ACC112 (cell line): Measurements from ENCODE around the gene MAMDC2.
"Not testable (repeated sequence)": the region's sequence is repeated elsewhere in the genome, so short reads cannot be mapped to it uniquely, and the experiment has no call there.

Experiments
- H2AFZ ChIP-seq: fragments of 200-600 bp; sonication (generic); one replicate; pipeline ENCODE4 v1.6.0; 2017; ENCODE audit warnings: antibody characterized with exemption, low read length; ENCODE audit not compliant: unreplicated experiment
- H3K27ac ChIP-seq: fragments of 200-600 bp; sonication (generic); 2 replicates; pipeline ENCODE4 v1.5.1; 2014; ENCODE audit warnings: low read depth, mild to moderate bottlenecking, antibody characterized with exemption, low read length, moderate library complexity
- H3K27me3 ChIP-seq: fragments of 200-600 bp; sonication (generic); 2 replicates; pipeline ENCODE4 v1.6.1; 2014; ENCODE audit warnings: mild to moderate bottlenecking, antibody characterized with exemption, low read length, moderate library complexity, mixed read lengths; ENCODE audit not compliant: insufficient read depth
- H3K36me3 ChIP-seq: fragments of 200-600 bp; sonication (generic); 2 replicates; pipeline ENCODE4 v1.6.1; 2016; ENCODE audit warnings: mild to moderate bottlenecking, antibody characterized with exemption, low read length, moderate library complexity, mixed read lengths; ENCODE audit not compliant: insufficient read depth
- H3K4me1 ChIP-seq: fragments of 200-600 bp; sonication (generic); one replicate; pipeline ENCODE4 v1.6.1; 2016; ENCODE audit warnings: low read length, mixed read lengths; ENCODE audit not compliant: insufficient read depth, unreplicated experiment, control insufficient read depth
- H3K4me3 ChIP-seq: fragments of 200-600 bp; sonication (generic); 2 replicates; pipeline ENCODE4 v1.5.1; 2014; ENCODE audit warnings: mild to moderate bottlenecking, low read depth, low read length
- H3K79me2 ChIP-seq: fragments of 200-600 bp; sonication (generic); one replicate; pipeline ENCODE4 v1.6.0; 2016; ENCODE audit warnings: low read length; ENCODE audit not compliant: control insufficient read depth, unreplicated experiment, insufficient read depth

MAMDC2 gene

DNA sequence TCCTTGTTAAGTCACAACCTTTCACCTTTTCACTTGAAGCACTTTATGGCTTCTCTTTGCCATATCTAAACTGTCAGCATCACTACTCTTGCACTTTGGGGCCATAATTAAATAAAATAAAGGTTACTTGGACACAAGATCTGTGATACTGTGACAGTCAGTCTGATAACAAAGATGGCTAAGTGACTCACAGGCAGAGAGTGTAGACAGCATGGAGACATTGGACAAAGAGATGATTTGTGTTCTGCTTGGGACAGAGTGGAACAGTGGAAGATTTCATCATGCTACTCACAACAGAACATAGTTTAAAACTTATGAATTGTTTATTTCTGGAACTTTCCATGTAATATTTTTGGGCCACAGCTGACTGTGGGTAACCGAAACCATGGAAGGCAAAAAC, 133.5 kb downstream of the MAMDC2 start:
- no peak overlapping the region for H3K4me3 ChIP-seq
- no peaks in the 10 kb centered on the region for H3K79me2 ChIP-seq
- no peak overlapping the region for H3K27ac ChIP-seq
- H3K27me3 ChIP-seq = no peaks in the 10 kb centered on the region
- no peak overlapping the region for H2AFZ ChIP-seq
- no peaks in the 10 kb centered on the region for H3K4me1 ChIP-seq
- H3K36me3 ChIP-seq = no peaks in the 10 kb centered on the region

GRCh38 chr9:70192707-70193106, 149.1 kb downstream of the MAMDC2 start:
- no peak overlapping the region for H3K27ac ChIP-seq
- H3K36me3 ChIP-seq = no peaks in the 10 kb centered on the region
- no peaks in the 10 kb centered on the region for H3K79me2 ChIP-seq
- H3K4me3 ChIP-seq = no peak overlapping the region
- no peak overlapping the region for H2AFZ ChIP-seq
- no peaks in the 10 kb centered on the region for H3K4me1 ChIP-seq
- no peaks in the 10 kb centered on the region for H3K27me3 ChIP-seq

DNA sequence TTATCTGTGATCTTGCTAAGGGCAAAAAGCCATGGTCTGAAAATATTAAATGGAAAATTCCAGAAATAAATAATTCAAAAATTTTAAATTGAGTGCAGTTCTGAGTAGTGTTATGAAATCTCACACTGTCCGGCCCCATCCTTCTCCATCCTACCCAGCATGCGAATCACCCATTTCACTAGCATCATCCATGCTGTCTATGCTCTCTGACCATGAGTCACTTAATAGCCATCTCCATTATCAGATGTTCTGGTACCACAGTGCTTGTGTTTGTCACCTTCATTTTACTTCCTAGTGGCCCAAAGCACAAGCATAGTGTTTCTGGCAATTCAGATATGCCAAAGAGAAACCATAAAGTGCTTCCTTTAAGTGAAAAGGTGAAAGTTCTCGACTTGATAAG, 151.8 kb downstream of the MAMDC2 start:
- H3K4me1 ChIP-seq = no peaks in the 10 kb centered on the region
- H3K27ac ChIP-seq = no peak overlapping the region
- no peak overlapping the region for H2AFZ ChIP-seq
- no peaks in the 10 kb centered on the region for H3K27me3 ChIP-seq
- no peaks in the 10 kb centered on the region for H3K79me2 ChIP-seq
- no peaks in the 10 kb centered on the region for H3K36me3 ChIP-seq
- no peak overlapping the region for H3K4me3 ChIP-seq

DNA sequence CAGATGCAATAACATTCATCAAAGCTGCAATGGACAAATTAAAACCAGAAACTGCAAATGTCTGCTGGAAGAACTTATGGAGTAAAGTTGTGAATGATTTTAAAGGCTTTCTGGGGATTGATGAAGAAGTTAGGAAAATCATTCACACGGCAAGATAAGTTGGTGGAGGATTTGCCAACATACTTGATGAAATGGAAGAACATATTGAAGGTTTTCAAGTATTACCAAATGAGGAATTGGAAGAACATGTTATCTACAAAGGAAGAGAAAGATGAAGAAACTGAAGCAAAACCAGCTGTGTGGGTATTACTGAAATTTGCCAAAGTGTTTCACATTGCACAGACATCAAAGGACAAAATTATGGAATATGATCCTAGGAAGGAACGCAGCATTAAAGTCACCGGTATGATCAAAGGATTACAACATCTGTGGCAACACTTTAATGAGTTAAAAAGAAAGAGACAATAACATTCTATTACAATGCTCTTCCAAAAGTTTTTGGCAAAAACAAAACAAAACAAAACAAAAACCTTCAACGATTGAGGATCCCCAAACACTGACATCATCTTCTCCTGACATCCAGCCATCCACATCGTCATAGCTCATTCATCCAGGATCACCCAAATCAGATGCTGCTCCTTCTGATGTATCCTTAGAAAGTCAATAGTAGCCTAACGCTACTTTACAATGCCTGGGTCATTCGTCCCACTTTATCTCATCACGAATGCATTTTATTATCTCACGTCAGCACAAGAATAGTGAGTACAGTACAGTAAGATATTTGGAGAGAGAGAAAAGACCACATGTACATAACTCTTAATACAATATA, 153.8 kb downstream of the MAMDC2 start:
- Histone ChIP-seq H3K79me2 (no peaks in the 10 kb centered on the region), H3K4me3 (no peak overlapping the region), H3K27me3 (no peaks in the 10 kb centered on the region), H3K27ac (no peak overlapping the region), H2AFZ (no peak overlapping the region), H3K4me1 (no peaks in the 10 kb centered on the region), H3K36me3 (no peaks in the 10 kb centered on the region)

GRCh38 chr9:70204743-70205142, 161.1 kb downstream of the MAMDC2 start:
- not testable (repeated sequence) for H2AFZ ChIP-seq, H3K4me3 ChIP-seq, H3K4me1 ChIP-seq, H3K79me2 ChIP-seq, H3K36me3 ChIP-seq, H3K27ac ChIP-seq, H3K27me3 ChIP-seq

- no peak overlapping the region for H2AFZ ChIP-seq
- no peaks in the 10 kb centered on the region for H3K79me2 ChIP-seq
- no peak overlapping the region for H3K27ac ChIP-seq
- no peaks in the 10 kb centered on the region for H3K36me3 ChIP-seq
- no peak overlapping the region for H3K4me3 ChIP-seq
- no peaks in the 10 kb centered on the region for H3K27me3 ChIP-seq
- no peaks in the 10 kb centered on the region for H3K4me1 ChIP-seq
Measured at GRCh38 chr9:70205366-70206020, 161.8 kb downstream of the MAMDC2 start.

DNA sequence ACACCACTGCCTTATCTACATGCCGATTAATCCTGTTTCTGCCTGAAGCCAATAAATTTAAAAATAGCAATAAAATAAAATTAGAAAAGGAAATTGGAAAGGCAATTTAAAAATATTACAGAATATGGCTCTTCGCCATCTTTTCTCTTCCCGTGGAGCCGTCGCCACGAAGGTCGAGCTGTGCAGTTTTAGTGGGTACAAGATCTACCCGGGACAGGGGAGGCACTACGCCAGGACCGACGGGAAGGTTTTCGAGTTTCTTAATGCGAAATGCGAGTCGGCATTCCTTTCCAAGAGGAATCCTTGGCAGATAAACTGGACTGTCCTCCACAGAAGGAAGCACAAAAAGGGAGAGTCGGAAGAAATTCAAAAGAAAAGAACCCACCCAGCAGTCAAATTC, 173.4 kb downstream of the MAMDC2 start:
- peaks cover 25% of the 10 kb centered on the region for H3K36me3 ChIP-seq
- no peaks in the 10 kb centered on the region for H3K79me2 ChIP-seq

GRCh38 chr9:70218767-70219166, 175.1 kb downstream of the MAMDC2 start:
- no peaks in the 10 kb centered on the region for H3K27me3 ChIP-seq
- H3K4me1 ChIP-seq = no peaks in the 10 kb centered on the region
- H2AFZ ChIP-seq = no peak overlapping the region
- no peaks in the 10 kb centered on the region for H3K79me2 ChIP-seq
- peaks cover 13% of the 10 kb centered on the region for H3K36me3 ChIP-seq
- no peak overlapping the region for H3K27ac ChIP-seq
- H3K4me3 ChIP-seq = no peak overlapping the region

More for the DNA sequence above, 173.4 kb downstream of the MAMDC2 start:
- Histone ChIP-seq H3K4me1 (no peaks in the 10 kb centered on the region), H3K27ac (no peak overlapping the region), H3K27me3 (no peaks in the 10 kb centered on the region), H3K4me3 (no peak overlapping the region), H2AFZ (no peak overlapping the region)

DNA sequence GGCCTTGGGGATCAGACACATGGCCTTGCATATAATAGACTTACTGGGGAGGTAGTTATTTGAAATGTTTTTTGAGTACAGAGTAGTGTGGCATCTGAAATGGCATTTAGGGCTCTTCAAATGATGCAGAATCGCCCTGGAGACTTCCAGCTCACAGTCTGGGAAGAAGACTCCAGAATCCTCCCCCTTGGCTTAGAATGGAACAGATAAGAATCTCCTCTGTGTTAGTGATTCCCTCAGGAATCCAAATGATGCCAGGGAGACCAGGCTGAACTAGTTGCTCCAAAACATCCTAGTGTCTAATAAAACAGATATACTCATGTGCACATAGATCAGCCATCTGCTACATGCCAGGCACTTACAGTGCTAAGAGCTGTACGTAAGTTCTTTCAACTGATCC, 176.6 kb downstream of the MAMDC2 start:
- Histone ChIP-seq H3K27ac (no peak overlapping the region), H3K27me3 (no peaks in the 10 kb centered on the region), H3K4me3 (no peak overlapping the region), H2AFZ (no peak overlapping the region), H3K79me2 (no peaks in the 10 kb centered on the region), H3K36me3 (0 out of 2 replicates have a peak, but pooled peaks cover under 1% of the 10 kb centered on the region), H3K4me1 (no peaks in the 10 kb centered on the region)

- no peaks in the 10 kb centered on the region for H3K79me2 ChIP-seq
- H3K36me3 ChIP-seq = no peaks in the 10 kb centered on the region
- H2AFZ ChIP-seq = no peak overlapping the region
- H3K27me3 ChIP-seq = no peaks in the 10 kb centered on the region
- no peaks in the 10 kb centered on the region for H3K4me1 ChIP-seq
- no peak overlapping the region for H3K27ac ChIP-seq
- no peak overlapping the region for H3K4me3 ChIP-seq
Measured at GRCh38 chr9:70222354-70222753, 178.7 kb downstream of the MAMDC2 start.

GRCh38 chr9:70228118-70228517, 184.5 kb downstream of the MAMDC2 start:
- Histone ChIP-seq H2AFZ (no peak overlapping the region), H3K27me3 (no peaks in the 10 kb centered on the region), H3K4me3 (no peak overlapping the region), H3K79me2 (no peaks in the 10 kb centered on the region), H3K36me3 (no peaks in the 10 kb centered on the region), H3K27ac (no peak overlapping the region), H3K4me1 (peaks cover 5% of the 10 kb centered on the region)
